ENCODE results near the gene WEE2.

WEE2 gene

DNA sequence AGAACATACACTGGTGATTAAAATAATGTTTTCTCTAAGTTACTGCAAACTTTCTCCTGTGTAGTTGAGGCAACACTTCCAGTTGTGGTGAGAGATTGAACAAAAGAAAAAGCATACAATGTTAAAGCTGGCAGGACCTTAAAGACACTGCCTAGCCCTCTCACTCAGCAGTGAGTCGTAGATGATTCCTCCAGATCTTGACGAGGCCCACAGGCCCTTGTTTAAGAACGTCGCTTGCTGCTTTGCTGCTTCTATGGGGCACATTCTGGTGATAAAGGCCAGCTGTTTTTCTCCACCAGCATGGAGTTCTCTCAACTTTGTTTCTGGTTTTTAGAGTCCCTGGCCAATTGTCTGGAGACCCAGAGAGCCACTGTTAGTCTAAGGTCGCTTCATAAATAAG, 3.4 kb upstream of the WEE2 start:
- H4K20me1 ChIP-seq (ENCODE audit: control insufficient read depth, insufficient read depth, low read depth, low read length), result no peaks in the 10 kb centered on the region
- no peak overlapping the region for H3K27ac ChIP-seq (ENCODE audit: low read depth, low read length)
- TF ChIP-seq EZH2phosphoT487 (IDR thresholded peaks at IDR 0.05; ENCODE audit: borderline replicate concordance, low read length), result no peak
- TF ChIP-seq, protein P1, sequence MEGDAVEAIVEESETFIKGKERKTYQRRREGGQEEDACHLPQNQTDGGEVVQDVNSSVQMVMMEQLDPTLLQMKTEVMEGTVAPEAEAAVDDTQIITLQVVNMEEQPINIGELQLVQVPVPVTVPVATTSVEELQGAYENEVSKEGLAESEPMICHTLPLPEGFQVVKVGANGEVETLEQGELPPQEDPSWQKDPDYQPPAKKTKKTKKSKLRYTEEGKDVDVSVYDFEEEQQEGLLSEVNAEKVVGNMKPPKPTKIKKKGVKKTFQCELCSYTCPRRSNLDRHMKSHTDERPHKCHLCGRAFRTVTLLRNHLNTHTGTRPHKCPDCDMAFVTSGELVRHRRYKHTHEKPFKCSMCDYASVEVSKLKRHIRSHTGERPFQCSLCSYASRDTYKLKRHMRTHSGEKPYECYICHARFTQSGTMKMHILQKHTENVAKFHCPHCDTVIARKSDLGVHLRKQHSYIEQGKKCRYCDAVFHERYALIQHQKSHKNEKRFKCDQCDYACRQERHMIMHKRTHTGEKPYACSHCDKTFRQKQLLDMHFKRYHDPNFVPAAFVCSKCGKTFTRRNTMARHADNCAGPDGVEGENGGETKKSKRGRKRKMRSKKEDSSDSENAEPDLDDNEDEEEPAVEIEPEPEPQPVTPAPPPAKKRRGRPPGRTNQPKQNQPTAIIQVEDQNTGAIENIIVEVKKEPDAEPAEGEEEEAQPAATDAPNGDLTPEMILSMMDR (IDR thresholded peaks at IDR 0.05; ENCODE audit: low read depth, low read length, poor library complexity, severe bottlenecking), result no peak
- H3K36me3 ChIP-seq (ENCODE audit: control insufficient read depth, low read length), result no peaks in the 10 kb centered on the region
- H3K79me2 ChIP-seq (ENCODE audit: control insufficient read depth, low read length), result no peaks in the 10 kb centered on the region
- H3K9me2 ChIP-seq (replicated peaks; ENCODE audit: control insufficient read depth, low read length), result no peaks in the 10 kb centered on the region
- no peak overlapping the region for H3K4me2 ChIP-seq (ENCODE audit: low read length)
- no peak overlapping the region for H3K4me3 ChIP-seq (ENCODE audit: low read length)
- no peaks in the 10 kb centered on the region for H3K9me3 ChIP-seq (ENCODE audit: control insufficient read depth, insufficient read depth, low read length)
- peaks cover 54% of the 10 kb centered on the region for H3K27me3 ChIP-seq (ENCODE audit: control insufficient read depth, low read length)
- H3F3A ChIP-seq (ENCODE audit: control insufficient read depth, insufficient read depth), result peaks cover 4% of the 10 kb centered on the region; the same call in 1 of the 2 replicates
- H3K4me1 ChIP-seq (ENCODE audit: control insufficient read depth, low read length), result peaks cover 19% of the 10 kb centered on the region

DNA sequence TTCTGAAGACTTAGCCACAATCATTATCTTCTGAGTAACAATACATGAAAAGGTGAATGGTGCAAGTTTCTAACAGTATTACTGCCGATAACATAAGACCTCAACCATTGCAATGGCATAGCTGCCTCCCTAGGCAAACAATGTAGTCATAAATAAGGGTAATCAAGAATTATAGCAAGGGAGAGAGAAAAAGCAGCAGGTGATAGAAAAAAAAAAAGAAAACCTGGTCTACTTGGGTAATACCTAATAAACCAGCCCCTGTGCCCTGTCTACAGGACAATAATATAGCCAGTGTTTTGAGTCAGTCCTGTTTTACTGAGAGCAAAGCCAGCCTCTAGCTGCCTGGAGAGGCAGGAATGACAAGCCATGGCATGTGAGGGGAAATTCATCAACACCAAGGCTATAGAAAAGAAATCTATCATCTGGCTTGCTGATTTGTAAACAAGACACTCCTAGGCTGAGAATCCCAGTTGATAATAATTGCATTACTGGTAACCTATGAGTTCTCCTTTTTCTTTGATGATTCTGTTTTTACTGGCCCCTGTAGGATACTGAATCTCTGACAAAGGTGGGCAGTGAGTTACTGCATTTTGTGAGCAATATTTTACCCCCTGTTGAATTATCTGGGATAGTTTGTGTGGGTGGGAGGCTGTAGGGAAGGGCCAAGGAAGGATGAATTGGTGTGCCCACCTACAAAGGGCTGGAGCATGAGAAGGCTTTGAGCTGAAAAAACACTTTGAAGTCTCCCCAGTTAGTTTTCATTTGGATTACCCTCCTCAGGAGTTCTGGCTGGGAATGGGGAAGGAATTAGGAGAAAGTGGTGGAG, 1.7 kb upstream of the WEE2 start:
- no peaks in the 10 kb centered on the region for H4K20me1 ChIP-seq (ENCODE audit: control insufficient read depth, insufficient read depth, low read depth, low read length)
- no peak overlapping the region for H3K27ac ChIP-seq (ENCODE audit: low read depth, low read length)
- H3F3A ChIP-seq (ENCODE audit: control insufficient read depth, insufficient read depth), result peaks cover 4% of the 10 kb centered on the region; the same call in 1 of the 2 replicates
- peaks cover 40% of the 10 kb centered on the region for H3K27me3 ChIP-seq (ENCODE audit: control insufficient read depth, low read length)
- no peaks in the 10 kb centered on the region for H3K9me2 ChIP-seq (replicated peaks; ENCODE audit: control insufficient read depth, low read length)
- H3K36me3 ChIP-seq (ENCODE audit: control insufficient read depth, low read length), result no peaks in the 10 kb centered on the region
- H3K4me3 ChIP-seq (ENCODE audit: low read length), result no peak overlapping the region
- TF ChIP-seq EZH2phosphoT487 (IDR thresholded peaks at IDR 0.05; ENCODE audit: borderline replicate concordance, low read length), result no peak
- TF ChIP-seq, protein P1 (IDR thresholded peaks at IDR 0.05; ENCODE audit: low read depth, low read length, poor library complexity, severe bottlenecking), result no peak
- no peak overlapping the region for H3K4me2 ChIP-seq (ENCODE audit: low read length)
- H3K4me1 ChIP-seq (ENCODE audit: control insufficient read depth, low read length), result peaks cover 6% of the 10 kb centered on the region
- H3K79me2 ChIP-seq (ENCODE audit: control insufficient read depth, low read length), result no peaks in the 10 kb centered on the region
- H3K9me3 ChIP-seq (ENCODE audit: control insufficient read depth, insufficient read depth, low read length), result no peaks in the 10 kb centered on the region

DNA sequence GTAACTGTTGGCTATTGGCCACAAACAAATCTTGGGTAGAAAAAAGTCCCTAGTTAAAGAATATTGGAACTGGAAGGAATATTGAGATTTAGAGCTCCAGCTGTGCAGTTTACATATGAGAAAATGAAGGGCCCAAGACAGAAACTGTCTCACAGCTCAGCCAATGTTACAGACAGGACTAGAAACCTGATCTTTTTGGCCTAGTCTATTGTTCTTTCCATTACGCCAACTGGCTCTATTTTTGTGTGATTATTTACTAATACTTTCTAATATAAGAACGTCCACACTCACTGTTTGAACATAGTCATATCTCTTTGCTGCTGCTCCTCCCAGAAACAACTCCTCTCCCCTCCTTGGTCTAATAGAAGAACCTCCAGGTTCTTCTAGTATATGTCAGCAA, 1.2 kb downstream of the WEE2 start:
- no peaks in the 10 kb centered on the region for H3K4me1 ChIP-seq (ENCODE audit: control insufficient read depth, low read length)
- no peaks in the 10 kb centered on the region for H3K36me3 ChIP-seq (ENCODE audit: control insufficient read depth, low read length)
- H3K9me2 ChIP-seq (replicated peaks; ENCODE audit: control insufficient read depth, low read length), result no peaks in the 10 kb centered on the region
- no peaks in the 10 kb centered on the region for H3K9me3 ChIP-seq (ENCODE audit: control insufficient read depth, insufficient read depth, low read length)
- H3K27me3 ChIP-seq (ENCODE audit: control insufficient read depth, low read length), result peaks cover 20% of the 10 kb centered on the region
- H3K79me2 ChIP-seq (ENCODE audit: control insufficient read depth, low read length), result no peaks in the 10 kb centered on the region
- no peaks in the 10 kb centered on the region for H4K20me1 ChIP-seq (ENCODE audit: control insufficient read depth, insufficient read depth, low read depth, low read length)
- no peak overlapping the region for H3K4me3 ChIP-seq (ENCODE audit: low read length)
- TF ChIP-seq EZH2phosphoT487 (IDR thresholded peaks at IDR 0.05; ENCODE audit: borderline replicate concordance, low read length), result no peak
- TF ChIP-seq, protein P1 (IDR thresholded peaks at IDR 0.05; ENCODE audit: low read depth, low read length, poor library complexity, severe bottlenecking), result no peak
- no peak overlapping the region for H3K27ac ChIP-seq (ENCODE audit: low read depth, low read length)
- no peaks in the 10 kb centered on the region for H3F3A ChIP-seq (ENCODE audit: control insufficient read depth, insufficient read depth)
- no peak overlapping the region for H3K4me2 ChIP-seq (ENCODE audit: low read length)
